ENCODE measurements around the gene SEPTIN1. TPM values are rescaled to one million over a fixed set of nuclear protein-coding genes. Genes with fewer than 3 reads are reported as not detected.

The SEPTIN1 gene
- total RNA-seq, 4 donors from 2014 or later, result 0.86 to 2.5 (median 1.4) TPM

- H3K4me1 ChIP-seq, result peaks cover 16 to 23% (median 19%) of the 10 kb centered on the region in 4 donors
- TF ChIP-seq EP300 (IDR thresholded peaks at IDR 0.05) (no peak), CTCF (IDR thresholded peaks at IDR 0.05) (no peak), POLR2A (IDR thresholded peaks at IDR 0.05; ENCODE audit: low read depth) (no peak), POLR2AphosphoS5 (IDR thresholded peaks at IDR 0.05) (no peak)
- H3K27me3 ChIP-seq, result no peaks in the 10 kb centered on the region
- no peak overlapping the region for H3K4me3 ChIP-seq
- H3K27ac ChIP-seq (replicated peaks in 1 of 4), result peak overlapping the region in 1 of 4 donors; percentile 88
- H3K9me3 ChIP-seq, result no peaks in the 10 kb centered on the region
- H3K36me3 ChIP-seq, result peaks cover 9 to 34% (median 22%) of the 10 kb centered on the region in 4 donors
- intact Hi-C loops (cut with DNase I), result no loop called here
- DNase-seq (ENCODE audit: extremely low spot score), result no peak
- WGBS, result 94% methylated on average over 4 of the region's 4 CpGs
Measured at GRCh38 chr16:30428055-30428454, 45.7 kb upstream of the SEPTIN1 start.

- intact Hi-C loops (cut with DNase I), result no loop called here
- H3K4me1 ChIP-seq, result peaks cover 4 to 19% (median 18%) of the 10 kb centered on the region in 4 donors
- WGBS, result 74% methylated on average over 5 of the region's 5 CpGs
- H3K27ac ChIP-seq (replicated peaks in 1 of 4), result no peak overlapping the region
- H3K36me3 ChIP-seq, result peaks cover 9 to 54% (median 39%) of the 10 kb centered on the region in 4 donors
- H3K9me3 ChIP-seq, result no peaks in the 10 kb centered on the region
- no peak for TF ChIP-seq CTCF (IDR thresholded peaks at IDR 0.05)
- TF ChIP-seq POLR2AphosphoS5 (IDR thresholded peaks at IDR 0.05), result no peak
- no peak for TF ChIP-seq POLR2A (IDR thresholded peaks at IDR 0.05; ENCODE audit: low read depth)
- no peak for TF ChIP-seq EP300 (IDR thresholded peaks at IDR 0.05)
- H3K4me3 ChIP-seq, result no peak overlapping the region
- no peaks in the 10 kb centered on the region for H3K27me3 ChIP-seq
- DNase-seq (ENCODE audit: extremely low spot score), result no peak
Measured at GRCh38 chr16:30421010-30421409, 38.6 kb upstream of the SEPTIN1 start.

- WGBS, result 89% methylated on average over 18 of the region's 31 CpGs
- DNase-seq (ENCODE audit: extremely low spot score), result no peak
- Histone ChIP-seq H3K27ac (replicated peaks in 1 of 4) (peak overlapping the region; percentile 82 to 90 (median 86)), H3K27me3 (no peaks in the 10 kb centered on the region), H3K9me3 (no peaks in the 10 kb centered on the region), H3K36me3 (peaks cover 5 to 44% (median 32%) of the 10 kb centered on the region in 4 donors), H3K4me1 (peaks cover 4 to 19% (median 18%) of the 10 kb centered on the region in 4 donors), H3K4me3 (peak overlapping the region; percentile 63 to 69 (median 66))
- intact Hi-C loops (cut with DNase I), result no loop called here
- no peak for TF ChIP-seq EP300 (IDR thresholded peaks at IDR 0.05)
- TF ChIP-seq CTCF (IDR thresholded peaks at IDR 0.05), result no peak
- no peak for TF ChIP-seq POLR2AphosphoS5 (IDR thresholded peaks at IDR 0.05)
- TF ChIP-seq POLR2A (IDR thresholded peaks at IDR 0.05; ENCODE audit: low read depth), result no peak
Measured at GRCh38 chr16:30418350-30419181, 36.2 kb upstream of the SEPTIN1 start.

GRCh38 chr16:30417529-30418349 is 35.4 kb upstream of the SEPTIN1 start:
- Histone ChIP-seq H3K4me1 (peaks cover 4 to 19% (median 18%) of the 10 kb centered on the region in 4 donors), H3K4me3 (peak overlapping the region; percentile 63 to 69 (median 66)), H3K27ac (replicated peaks in 1 of 4) (peak overlapping the region; percentile 82 to 90 (median 86)), H3K27me3 (no peaks in the 10 kb centered on the region), H3K36me3 (peaks cover 0 to 44% (median 26%) of the 10 kb centered on the region in 4 donors), H3K9me3 (no peaks in the 10 kb centered on the region)
- no peak for DNase-seq (ENCODE audit: extremely low spot score)
- intact Hi-C loops (cut with DNase I), result no loop called here
- TF ChIP-seq POLR2A (IDR thresholded peaks at IDR 0.05; ENCODE audit: low read depth) (no peak), CTCF (IDR thresholded peaks at IDR 0.05) (peak; percentile 24 to 30 (median 24)), EP300 (IDR thresholded peaks at IDR 0.05) (no peak), POLR2AphosphoS5 (IDR thresholded peaks at IDR 0.05) (peak; percentile 78 to 86)
- WGBS, result under 1% methylated on average over 22 of the region's 140 CpGs

Measured in esophagus muscularis mucosa (tissue), 4 donors.